ENCODE results near the gene TCF12. TPM values are rescaled to one million over a fixed set of nuclear protein-coding genes. Genes with fewer than 3 reads are reported as not detected.
"Not testable (repeated sequence)": the region's sequence is repeated elsewhere in the genome, so short reads cannot be mapped to it uniquely, and the experiment has no call there.

TCF12 gene
- total RNA-seq, 1 donor from 2014 or later = 164 TPM

- peaks cover 44% of the 10 kb centered on the region for H3K4me1 Mint-ChIP-seq (ENCODE audit: unreplicated experiment)
- H3K27ac Mint-ChIP-seq (ENCODE audit: unreplicated experiment) = no peak overlapping the region
- DNase-seq (ENCODE audit: extremely low spot score, unreplicated experiment) = no peak
- TF ChIP-seq CTCF (IDR thresholded peaks at IDR 0.05) = no peak
- H3K4me3 Mint-ChIP-seq (ENCODE audit: unreplicated experiment) = no peak overlapping the region
- peaks cover 2% of the 10 kb centered on the region for H3K36me3 Mint-ChIP-seq (ENCODE audit: unreplicated experiment)
- no peaks in the 10 kb centered on the region for H3K9me3 Mint-ChIP-seq (ENCODE audit: unreplicated experiment)
- no peaks in the 10 kb centered on the region for H3K27me3 Mint-ChIP-seq (ENCODE audit: unreplicated experiment)
Observed at GRCh38 chr15:57158589-57158988, 240.1 kb downstream of the TCF12 start.

DNA sequence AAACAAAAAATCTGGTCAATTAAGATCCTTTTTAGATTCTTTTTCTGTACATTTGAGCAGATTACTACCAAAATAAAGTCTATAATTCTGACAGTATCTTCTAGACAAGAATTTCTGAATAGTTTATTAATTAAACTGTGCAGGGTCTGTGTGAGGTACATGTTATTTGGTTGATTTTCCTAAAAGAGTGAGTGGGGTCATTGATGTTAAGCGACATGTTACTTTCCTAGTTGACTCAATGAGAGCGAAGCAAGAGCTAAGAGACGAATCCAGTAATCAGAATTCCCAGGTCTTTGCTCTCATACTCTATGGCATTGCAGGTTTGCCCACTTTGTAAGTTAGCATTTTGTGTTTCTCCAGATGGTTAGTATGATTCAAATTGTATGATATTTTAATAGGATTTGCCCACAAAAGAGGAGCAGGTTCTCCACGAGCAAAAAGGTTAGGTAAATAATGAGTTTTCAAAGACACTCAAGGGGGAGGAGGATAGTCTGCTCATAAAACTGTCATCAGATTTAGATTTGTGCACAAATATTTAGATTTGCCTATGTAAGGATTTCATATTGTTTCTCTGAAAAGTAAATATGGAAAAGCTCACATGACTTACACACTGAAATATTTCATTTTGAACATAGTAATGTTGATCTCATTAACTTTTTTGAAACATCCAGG is 240.7 kb downstream of the TCF12 start:
- H3K27ac Mint-ChIP-seq (ENCODE audit: unreplicated experiment) = no peak overlapping the region
- no peak overlapping the region for H3K4me3 Mint-ChIP-seq (ENCODE audit: unreplicated experiment)
- no peaks in the 10 kb centered on the region for H3K9me3 Mint-ChIP-seq (ENCODE audit: unreplicated experiment)
- H3K4me1 Mint-ChIP-seq (ENCODE audit: unreplicated experiment) = peaks cover 38% of the 10 kb centered on the region
- no peaks in the 10 kb centered on the region for H3K27me3 Mint-ChIP-seq (ENCODE audit: unreplicated experiment)
- no peak for TF ChIP-seq CTCF (IDR thresholded peaks at IDR 0.05)
- DNase-seq (ENCODE audit: extremely low spot score, unreplicated experiment) = no peak
- no peaks in the 10 kb centered on the region for H3K36me3 Mint-ChIP-seq (ENCODE audit: unreplicated experiment)

GRCh38 chr15:57159767-57160166 is 241.3 kb downstream of the TCF12 start:
- Mint-ChIP-seq H3K27ac (ENCODE audit: unreplicated experiment) (no peak overlapping the region), H3K4me1 (ENCODE audit: unreplicated experiment) (peaks cover 34% of the 10 kb centered on the region), H3K9me3 (ENCODE audit: unreplicated experiment) (no peaks in the 10 kb centered on the region), H3K27me3 (ENCODE audit: unreplicated experiment) (no peaks in the 10 kb centered on the region), H3K4me3 (ENCODE audit: unreplicated experiment) (no peak overlapping the region), H3K36me3 (ENCODE audit: unreplicated experiment) (no peaks in the 10 kb centered on the region)
- TF ChIP-seq CTCF (IDR thresholded peaks at IDR 0.05) = no peak
- no peak for DNase-seq (ENCODE audit: extremely low spot score, unreplicated experiment)

- no peak for DNase-seq (ENCODE audit: extremely low spot score, unreplicated experiment)
- Mint-ChIP-seq H3K4me3 (ENCODE audit: unreplicated experiment) (no peak overlapping the region), H3K27ac (ENCODE audit: unreplicated experiment) (peak overlapping the region; percentile 24), H3K36me3 (ENCODE audit: unreplicated experiment) (no peaks in the 10 kb centered on the region), H3K27me3 (ENCODE audit: unreplicated experiment) (no peaks in the 10 kb centered on the region), H3K9me3 (ENCODE audit: unreplicated experiment) (no peaks in the 10 kb centered on the region), H3K4me1 (ENCODE audit: unreplicated experiment) (peaks cover 34% of the 10 kb centered on the region)
- no peak for TF ChIP-seq CTCF (IDR thresholded peaks at IDR 0.05)
Observed at GRCh38 chr15:57160823-57161560, 242.5 kb downstream of the TCF12 start.

DNA sequence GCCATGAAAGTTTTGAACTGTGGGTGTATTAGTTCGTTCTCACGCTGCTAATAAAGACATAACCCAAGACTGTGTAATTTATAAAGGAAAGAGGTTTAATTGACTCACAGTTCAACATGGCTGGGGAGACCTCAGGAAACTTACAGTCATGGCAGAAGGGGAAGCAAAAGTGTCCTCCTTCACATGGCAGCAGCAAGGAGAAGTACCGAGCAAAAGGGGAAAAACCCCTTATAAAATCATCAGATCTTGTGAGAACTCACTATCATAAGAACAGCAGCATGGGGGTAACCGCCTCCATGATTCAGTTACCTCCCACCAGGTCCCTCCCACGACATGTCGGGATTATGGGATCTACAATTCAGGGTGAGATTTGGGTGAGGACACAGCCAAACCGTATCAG is 245.8 kb downstream of the TCF12 start:
- H3K27me3 Mint-ChIP-seq (ENCODE audit: unreplicated experiment); H3K9me3 Mint-ChIP-seq (ENCODE audit: unreplicated experiment); H3K27ac Mint-ChIP-seq (ENCODE audit: unreplicated experiment); H3K36me3 Mint-ChIP-seq (ENCODE audit: unreplicated experiment); H3K4me3 Mint-ChIP-seq (ENCODE audit: unreplicated experiment); DNase-seq (ENCODE audit: extremely low spot score, unreplicated experiment): not testable (repeated sequence)
- H3K4me1 Mint-ChIP-seq (ENCODE audit: unreplicated experiment) = peaks cover 21% of the 10 kb centered on the region

All from osteocyte (in vitro differentiated cells).